Stomach (tissue), 9 donors: Measurements from ENCODE around the gene SPINT2. TPM values are rescaled to one million over a fixed set of nuclear protein-coding genes. Genes with fewer than 3 reads are reported as not detected.
A peak's percentile ranks its signal among the peaks of the same experiment; 100 is the strongest.

Experiments
- DNase-seq, 2 donors: peaks; one replicate each; pipeline versions ENCODE4 v3.0.0 to v3.0.0-alpha.2; 2013 to 2019
- H3K27ac ChIP-seq, 5 donors: fragments of 200-600 bp in 4 of 5; sonication (generic) in 4 of 5; one replicate each; pipeline ENCODE4 v1.5.1; 2013 to 2019; ENCODE audit warnings: mild to moderate bottlenecking in 1 of 5, moderate library complexity in 1 of 5
- H3K27me3 ChIP-seq, 3 donors: fragments of 200-600 bp; sonication (generic); one replicate each; pipeline ENCODE4 v1.5.1; 2017 to 2019; ENCODE audit warnings: mixed run types in 1 of 3
- H3K36me3 ChIP-seq, 4 donors: fragments of 200-600 bp; sonication (generic); 1 replicate in 3 of 4; 2 replicates in 1 of 4; pipeline ENCODE4 v1.5.1; 2016 to 2019
- H3K4me1 ChIP-seq, 4 donors: fragments of 200-600 bp; sonication (generic); one replicate each; pipeline ENCODE4 v1.5.1; 2016 to 2019
- H3K4me3 ChIP-seq, 4 donors: fragments of 200-600 bp; sonication (generic) in 3 of 4; one replicate each; pipeline ENCODE4 v1.5.1; 2016 to 2019; ENCODE audit warnings: mild to moderate bottlenecking in 1 of 4
- H3K9me3 ChIP-seq, 4 donors: fragments of 200-600 bp; sonication (generic); one replicate each; pipeline ENCODE4 v1.5.1; 2016 to 2019
- CTCF ChIP-seq, 7 experiments: fragments of 450-650 bp in 4 of 7; fragments of 200-600 bp in 3 of 7; sonication (generic) in 3 of 7; IDR thresholded peaks; one replicate each; pipeline ENCODE4 v1.5.1; 2016 to 2019; ENCODE audit warnings: antibody characterized with exemption in 7 of 7, control low read depth in 2 of 7, mild to moderate bottlenecking in 1 of 7
- EP300 ChIP-seq: sonication (generic); formaldehyde crosslinking; IDR thresholded peaks from one replicate; pipeline ENCODE4 v1.6.1; 2017; ENCODE audit warnings: antibody characterized with exemption
- POLR2A ChIP-seq, 4 donors: fragments of 450-650 bp; IDR thresholded peaks; one replicate each; pipeline ENCODE4 v1.6.1; 2016; ENCODE audit warnings: antibody characterized with exemption in 4 of 4, control low read depth in 2 of 4, mild to moderate bottlenecking in 1 of 4, moderate library complexity in 1 of 4
- POLR2AphosphoS5 ChIP-seq, 3 donors: sonication (generic); formaldehyde crosslinking; IDR thresholded peaks; one replicate each; pipeline ENCODE4 v1.6.1; 2016; ENCODE audit warnings: antibody characterized with exemption in 3 of 3
- WGBS, 5 donors: extraction: QIAGEN DNeasy Blood & Tissue Kit in 3 of 5; methylation state at CpG; one replicate each; pipeline versions ENCODE4 v1.1.5 to v1.1.7; 2013 to 2018; 5-methylcytosine and 5-hydroxymethylcytosine counted together
- intact Hi-C: fragments of 100-400 bp; cut with DNase I; formaldehyde crosslinking; loops from one replicate; pipeline ENCODE4 v1.15.1; 2023; ENCODE audit warnings: low total_unique reads
- polyA plus RNA-seq, 3 donors: library from polyadenylated mRNA; stranded (reverse); fragments of 200-250 nt; gene quantifications; one replicate each; pipeline ENCODE4 v1.2.3, GENCODE V29; 2013
- total RNA-seq, 5 donors: library from RNA; depleted of rRNA; stranded (reverse); fragments of >200 nt; gene quantifications; one replicate each; pipeline versions ENCODE4 v1.1.0 to v1.2.3, GENCODE V29; 2014 to 2016
- donor health status: healthy with polysubstance abuse.
- donor health status: Bipolar disorder and iron deficiency.
- donor health status: healthy.

The SPINT2 gene
- total and polyA plus RNA-seq, 8 donors: 29.8 to 1,508 (median 220) TPM

- intact Hi-C loops: no loop called here
- Histone ChIP-seq H3K36me3 (peaks cover 0 to 5% (median 0%) of the 10 kb centered on the region in 4 donors), H3K27ac (peak overlapping the region in 4 of 5 donors; percentile 45 to 80 (median 70)), H3K4me1 (peaks cover 48 to 68% (median 63%) of the 10 kb centered on the region in 4 donors), H3K9me3 (no peaks in the 10 kb centered on the region), H3K27me3 (no peaks in the 10 kb centered on the region), H3K4me3 (no peak overlapping the region)
- WGBS, 5 donors: 33 to 50% (median 39%) methylated on average over 5 of the region's 5 CpGs
- TF ChIP-seq CTCF (IDR thresholded peaks at IDR 0.05): no peak
- TF ChIP-seq POLR2AphosphoS5 (IDR thresholded peaks at IDR 0.05): peak in 1 of 3 donors; percentile 44
- no peak for TF ChIP-seq EP300
- DNase-seq: peak in 1 of 2 donors; percentile 73
Observed at GRCh38 chr19:38277549-38277948, 13.2 kb downstream of the SPINT2 start.

GRCh38 chr19:38277969-38278680 lies 13.8 kb downstream of the SPINT2 start:
- H3K4me1 ChIP-seq: peaks cover 48 to 70% (median 59%) of the 10 kb centered on the region in 4 donors
- intact Hi-C loops: no loop called here

GRCh38 chr19:38278751-38279150 lies 14.4 kb downstream of the SPINT2 start:
- H3K4me3 ChIP-seq: no peak overlapping the region
- no peaks in the 10 kb centered on the region for H3K27me3 ChIP-seq
- peak overlapping the region; percentile 2 to 80 (median 67) for H3K27ac ChIP-seq
- no peak for TF ChIP-seq POLR2AphosphoS5 (IDR thresholded peaks at IDR 0.05)
- TF ChIP-seq POLR2A (IDR thresholded peaks at IDR 0.05): no peak
- no peak for TF ChIP-seq EP300
- no peak for TF ChIP-seq CTCF (IDR thresholded peaks at IDR 0.05)
- intact Hi-C loops: no loop called here
- DNase-seq: no peak
- WGBS, 5 donors: 55 to 76% (median 72%) methylated on average over 2 of the region's 2 CpGs
- no peaks in the 10 kb centered on the region for H3K9me3 ChIP-seq
- H3K4me1 ChIP-seq: peaks cover 48 to 64% (median 53%) of the 10 kb centered on the region in 4 donors
- peaks cover 0 to 5% (median 0%) of the 10 kb centered on the region in 4 donors for H3K36me3 ChIP-seq

More at GRCh38 chr19:38277969-38278680, 13.8 kb downstream of the SPINT2 start:
- Histone ChIP-seq H3K4me3 (no peak overlapping the region), H3K27ac (peak overlapping the region; percentile 2 to 80 (median 67)), H3K36me3 (peaks cover 0 to 5% (median 0%) of the 10 kb centered on the region in 4 donors), H3K9me3 (no peaks in the 10 kb centered on the region), H3K27me3 (no peaks in the 10 kb centered on the region)
- peak; percentile 39 to 50 for DNase-seq
- TF ChIP-seq POLR2AphosphoS5 (IDR thresholded peaks at IDR 0.05) (peak in 1 of 3 donors; percentile 38), POLR2A (IDR thresholded peaks at IDR 0.05) (no peak)
- 47 to 54% (median 49%) methylated on average over 9 of the region's 9 CpGs for WGBS, 5 donors

GRCh38 chr19:38280030-38280921 lies 15.9 kb downstream of the SPINT2 start:
- no peak overlapping the region for H3K4me3 ChIP-seq
- TF ChIP-seq POLR2A (IDR thresholded peaks at IDR 0.05) (no peak), EP300 (no peak), POLR2AphosphoS5 (IDR thresholded peaks at IDR 0.05) (no peak), CTCF (IDR thresholded peaks at IDR 0.05) (no peak)
- H3K36me3 ChIP-seq: peaks cover 0 to 13% (median 6%) of the 10 kb centered on the region in 4 donors
- no peak for DNase-seq
- H3K4me1 ChIP-seq: peaks cover 36 to 60% (median 50%) of the 10 kb centered on the region in 4 donors
- H3K27me3 ChIP-seq: no peaks in the 10 kb centered on the region
- H3K27ac ChIP-seq: peak overlapping the region in 1 of 5 donors; percentile 26
- intact Hi-C loops: no loop called here
- 73 to 87% (median 75%) methylated on average over 17 of the region's 17 CpGs for WGBS, 5 donors
- H3K9me3 ChIP-seq: no peaks in the 10 kb centered on the region
